PFSK-1 (cell line): ENCODE data around the gene ARPC5.

ENCODE experiments used
- FOXP2 ChIP-seq: optimal IDR thresholded peaks from 2 replicates; pipeline ENCODE3; 2011; ENCODE audit warnings: borderline replicate concordance, control low read depth, inconsistent platforms; ENCODE audit not compliant: insufficient read depth; ENCODE audit errors: extremely low read length, extremely low read depth
- POLR2AphosphoS5 ChIP-seq: IDR thresholded peaks from 2 replicates; pipeline ENCODE4 v1.6.1; 2012; ENCODE audit warnings: low read depth, mild to moderate bottlenecking, control low read depth, low read length, moderate library complexity
- SIN3A ChIP-seq: IDR thresholded peaks from 2 replicates; pipeline ENCODE4 v1.6.1; 2012; ENCODE audit warnings: mild to moderate bottlenecking, low read length, moderate library complexity, borderline replicate concordance; ENCODE audit not compliant: insufficient read depth
- TAF1 ChIP-seq: IDR thresholded peaks from 2 replicates; pipeline ENCODE4 v1.6.1; 2012; ENCODE audit warnings: low read length, control low read depth, borderline replicate concordance; ENCODE audit not compliant: insufficient read depth
- TF ChIP-seq, protein P1 (sequence below), 2 experiments: IDR thresholded peaks; 2 replicates each; pipeline versions ENCODE4 v1.6.1 to v1.8.0; 2011 to 2012; ENCODE audit warnings: low read depth in 2 of 2, low read length in 2 of 2, control low read depth in 1 of 2, inconsistent platforms in 1 of 2, mild to moderate bottlenecking in 1 of 2, moderate library complexity in 1 of 2; ENCODE audit not compliant: insufficient read depth in 1 of 2

DNA sequence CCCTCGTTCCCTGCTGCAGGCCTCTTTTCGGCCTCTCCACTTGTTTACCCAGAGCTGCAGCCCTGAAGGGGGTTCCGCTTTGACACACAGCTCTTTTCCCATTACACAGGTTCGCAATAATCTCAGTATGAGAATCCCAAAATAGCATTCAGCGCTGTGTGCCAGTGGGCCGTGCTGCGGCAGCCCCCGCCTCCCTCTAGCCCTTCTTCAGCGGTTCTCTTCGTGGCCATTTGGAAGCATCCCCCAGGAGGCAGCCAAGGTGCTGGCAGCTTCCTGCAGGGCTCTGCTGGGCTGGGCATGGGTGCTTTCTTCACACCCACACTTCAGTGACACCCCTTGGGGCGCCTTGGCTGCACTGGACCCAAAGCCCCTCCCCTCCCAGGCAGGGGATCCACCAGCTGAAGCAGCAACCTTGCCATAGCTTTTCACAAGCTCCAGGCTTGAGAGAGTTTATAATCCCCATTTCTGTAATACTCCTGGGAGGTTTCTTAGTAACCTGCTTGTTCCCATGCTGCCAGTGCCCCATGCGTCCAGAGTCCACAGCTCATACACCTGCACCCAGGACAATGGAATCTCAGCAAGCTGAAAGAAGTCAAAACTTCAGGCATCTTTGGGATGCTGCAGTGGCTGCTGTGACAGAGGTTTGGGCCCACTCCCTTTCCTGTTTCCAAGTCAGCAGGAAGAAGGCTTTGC is 53.4 kb downstream of the ARPC5 start:
- TF ChIP-seq, protein P1, sequence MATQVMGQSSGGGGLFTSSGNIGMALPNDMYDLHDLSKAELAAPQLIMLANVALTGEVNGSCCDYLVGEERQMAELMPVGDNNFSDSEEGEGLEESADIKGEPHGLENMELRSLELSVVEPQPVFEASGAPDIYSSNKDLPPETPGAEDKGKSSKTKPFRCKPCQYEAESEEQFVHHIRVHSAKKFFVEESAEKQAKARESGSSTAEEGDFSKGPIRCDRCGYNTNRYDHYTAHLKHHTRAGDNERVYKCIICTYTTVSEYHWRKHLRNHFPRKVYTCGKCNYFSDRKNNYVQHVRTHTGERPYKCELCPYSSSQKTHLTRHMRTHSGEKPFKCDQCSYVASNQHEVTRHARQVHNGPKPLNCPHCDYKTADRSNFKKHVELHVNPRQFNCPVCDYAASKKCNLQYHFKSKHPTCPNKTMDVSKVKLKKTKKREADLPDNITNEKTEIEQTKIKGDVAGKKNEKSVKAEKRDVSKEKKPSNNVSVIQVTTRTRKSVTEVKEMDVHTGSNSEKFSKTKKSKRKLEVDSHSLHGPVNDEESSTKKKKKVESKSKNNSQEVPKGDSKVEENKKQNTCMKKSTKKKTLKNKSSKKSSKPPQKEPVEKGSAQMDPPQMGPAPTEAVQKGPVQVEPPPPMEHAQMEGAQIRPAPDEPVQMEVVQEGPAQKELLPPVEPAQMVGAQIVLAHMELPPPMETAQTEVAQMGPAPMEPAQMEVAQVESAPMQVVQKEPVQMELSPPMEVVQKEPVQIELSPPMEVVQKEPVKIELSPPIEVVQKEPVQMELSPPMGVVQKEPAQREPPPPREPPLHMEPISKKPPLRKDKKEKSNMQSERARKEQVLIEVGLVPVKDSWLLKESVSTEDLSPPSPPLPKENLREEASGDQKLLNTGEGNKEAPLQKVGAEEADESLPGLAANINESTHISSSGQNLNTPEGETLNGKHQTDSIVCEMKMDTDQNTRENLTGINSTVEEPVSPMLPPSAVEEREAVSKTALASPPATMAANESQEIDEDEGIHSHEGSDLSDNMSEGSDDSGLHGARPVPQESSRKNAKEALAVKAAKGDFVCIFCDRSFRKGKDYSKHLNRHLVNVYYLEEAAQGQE (IDR thresholded peaks at IDR 0.05; ENCODE audit: insufficient read depth in 1 of 2, low read depth in 2 of 2, low read length in 2 of 2), result no peak
- no peak for TF ChIP-seq SIN3A
- TF ChIP-seq POLR2AphosphoS5, result no peak
- no peak for TF ChIP-seq TAF1
- TF ChIP-seq FOXP2, result no peak
